HepG2 (cell line): Measurements from ENCODE around the gene EFHC2. TPM values are rescaled to one million over a fixed set of nuclear protein-coding genes. Genes with fewer than 3 reads are reported as not detected.

ENCODE experiments used
- ATAC-seq: fragments of 200-7000 bp; cut with Tn5 transposase; 3 replicates; pipeline ENCODE4 v1.9.1; 2020; ENCODE audit warnings: mild to moderate bottlenecking, moderate library complexity
- BruUV-seq: library from RNA; stranded (reverse); fragments of 400-500 nt; replicated peaks from 2 replicates; lab custom pipeline; 2021; lab: Mats Ljungman, UMichigan
- CTCF ChIA-PET: fragments of 300-600 bp; formaldehyde crosslinking; extraction: SDS; loops from one replicate; lab custom pipeline; 2021; ENCODE audit warnings: low total read pairs, inconsistent platforms, low intra/inter-chr PET ratio; lab: Yijun Ruan, JAX
- POLR2A ChIA-PET: fragments of 350-600 bp; sonication (Branson Sonifier 250); formaldehyde crosslinking; loops from one replicate; lab custom pipeline; 2020; ENCODE audit warnings: antibody characterized with exemption, inconsistent platforms; lab: Yijun Ruan, JAX
- DNase-seq: peaks from one replicate; pipeline ENCODE4 v3.0.0-alpha.2; 2015; ENCODE audit warnings: low spot score
- FAIRE-seq: peaks from 3 replicates; lab custom pipeline; 2011; peaks lifted over from hg19 to GRCh38; lab: Jason Lieb, UNC
- H2AFZ ChIP-seq: one replicate; pipeline ENCODE4 v1.6.1; 2011; ENCODE audit warnings: low read length, inconsistent platforms
- H3K27ac ChIP-seq: fragments of 300-600 bp; 3 replicates; pipeline ENCODE4 v1.8.0; 2011; ENCODE audit warnings: mixed run types, mild to moderate bottlenecking, mixed read lengths, low read length, inconsistent platforms; ENCODE audit not compliant: insufficient read depth; ENCODE audit errors: extremely low read length
- H3K27me3 ChIP-seq, 2 experiments: fragments of 200-600 bp in 1 of 2; 2 replicates in 1 of 2; 3 replicates in 1 of 2; pipeline versions ENCODE4 v1.6.0 to v1.8.0; 2011; ENCODE audit warnings: low read length in 2 of 2, mild to moderate bottlenecking in 2 of 2, moderate library complexity in 2 of 2, inconsistent platforms in 1 of 2; ENCODE audit not compliant: insufficient read depth in 2 of 2, control insufficient read depth in 1 of 2
- H3K36me3 ChIP-seq, 2 experiments: fragments of 200-600 bp in 1 of 2; replicated peaks in 1 of 2; 2 replicates in 1 of 2; 3 replicates in 1 of 2; pipeline versions ENCODE4 v1.5.1 to v1.8.0; 2011; ENCODE audit warnings: low read length in 2 of 2, inconsistent platforms in 1 of 2; ENCODE audit not compliant: insufficient read depth in 2 of 2, control insufficient read depth in 1 of 2
- H3K4me1 ChIP-seq: 2 replicates; pipeline ENCODE4 v1.5.1; 2012; ENCODE audit warnings: low read length, inconsistent platforms; ENCODE audit not compliant: insufficient read depth
- H3K4me2 ChIP-seq: 2 replicates; pipeline ENCODE4 v1.6.0; 2011; ENCODE audit warnings: low read depth, low read length, inconsistent platforms
- H3K4me3 ChIP-seq, 3 experiments: fragments of 200-600 bp in 1 of 3; sonication (generic), shearing (Covaris generic) in 1 of 3; replicated peaks in 1 of 3; 2 replicates each; pipeline ENCODE4 v1.5.1; 2011 to 2016; ENCODE audit warnings: low read length in 3 of 3, inconsistent platforms in 2 of 3, low read depth in 2 of 3, mild to moderate bottlenecking in 2 of 3, control low read depth in 1 of 3, mixed read lengths in 1 of 3; ENCODE audit not compliant: insufficient read depth in 1 of 3
- H3K79me2 ChIP-seq: one replicate; pipeline ENCODE4 v1.6.1; 2011; ENCODE audit warnings: low read length, inconsistent platforms; ENCODE audit not compliant: insufficient read depth
- H3K9ac ChIP-seq: 2 replicates; pipeline ENCODE4 v1.6.0; 2011; ENCODE audit warnings: mild to moderate bottlenecking, low read depth, low read length, inconsistent platforms; ENCODE audit not compliant: insufficient read depth
- H3K9me3 ChIP-seq: 2 replicates; pipeline ENCODE4 v1.5.1; 2012; ENCODE audit warnings: mild to moderate bottlenecking, low read length
- H4K20me1 ChIP-seq: 2 replicates; pipeline ENCODE4 v1.6.0; 2011; ENCODE audit warnings: inconsistent platforms, mild to moderate bottlenecking, low read length, moderate library complexity; ENCODE audit not compliant: insufficient read depth
- ERF ChIP-seq: IDR thresholded peaks from 2 replicates; pipeline ENCODE4 v1.6.1; 2018; ENCODE audit warnings: missing biosample characterization, missing genetic modification reagents
- FOSL1 ChIP-seq: sonication (generic); formaldehyde crosslinking; IDR thresholded peaks from 2 replicates; pipeline ENCODE4 v1.9.0; 2021; ENCODE audit warnings: missing genetic modification reagents, borderline replicate concordance
- MXI1 ChIP-seq: IDR thresholded peaks from 3 replicates; pipeline ENCODE4 v1.6.1; 2012; ENCODE audit warnings: low read depth, low read length, inconsistent platforms, borderline replicate concordance
- NR3C1 ChIP-seq: sonication (generic); formaldehyde crosslinking; IDR thresholded peaks from 2 replicates; pipeline ENCODE4 v1.4.0; 2020; ENCODE audit warnings: missing genetic modification reagents
- PCBP1 ChIP-seq: fragments of 200-400 bp; formaldehyde crosslinking; IDR thresholded peaks from 2 replicates; pipeline ENCODE4 v1.6.1; 2017; ENCODE audit warnings: mild to moderate bottlenecking, low read depth, low read length, borderline replicate concordance
- SRSF9 ChIP-seq: fragments of 200-400 bp; formaldehyde crosslinking; IDR thresholded peaks from 2 replicates; pipeline ENCODE4 v1.6.1; 2018; ENCODE audit warnings: borderline replicate concordance, mild to moderate bottlenecking, low read depth, low read length; ENCODE audit not compliant: insufficient read depth, poor library complexity, severe bottlenecking
- ZBTB3 ChIP-seq: sonication (generic); formaldehyde crosslinking; IDR thresholded peaks from 2 replicates; pipeline ENCODE4 v1.4.0; 2020; ENCODE audit warnings: low read depth, mild to moderate bottlenecking, moderate library complexity, missing genetic modification reagents, borderline replicate concordance
- ZNF17 ChIP-seq: sonication (generic); formaldehyde crosslinking; IDR thresholded peaks from 2 replicates; pipeline ENCODE4 v1.5.0; 2020; ENCODE audit warnings: mild to moderate bottlenecking, missing genetic modification reagents
- ZNF530 ChIP-seq: sonication (generic); formaldehyde crosslinking; IDR thresholded peaks from 2 replicates; pipeline ENCODE4 v1.5.0; 2020; ENCODE audit warnings: low read depth, mild to moderate bottlenecking, missing genetic modification reagents
- ZNF549 ChIP-seq: sonication (generic); formaldehyde crosslinking; IDR thresholded peaks from 2 replicates; pipeline ENCODE4 v1.5.0; 2020; ENCODE audit warnings: missing genetic modification reagents
- WGBS: methylation state at CpG from one replicate; pipeline ENCODE4 v1.1.6; 2017; ENCODE audit warnings: low lambda C conversion rate; 5-methylcytosine and 5-hydroxymethylcytosine counted together
- in situ Hi-C: cut with HindIII; loops from 2 replicates; pipeline ENCODE4 v1.10.0; 2017; ENCODE audit warnings: low pct_unique_long_range_greater_than_20kb; ENCODE audit not compliant: extremely low pct_ligation_motif_present
- intact Hi-C: fragments of 100-400 bp; cut with micrococcal nuclease; formaldehyde crosslinking; loops from one replicate; pipeline ENCODE4 v1.10.0; 2022; ENCODE audit not compliant: unreplicated experiment
- polyA plus RNA-seq, 8 experiments: library from polyadenylated mRNA; depleted of rRNA in 3 of 8; stranded (reverse) in 7 of 8; unstranded in 1 of 8; fragments of >200 nt; fragmentation: Illumina TruSeq in 4 of 8; extraction: Trizol in 4 of 8; gene quantifications; 2 replicates each; pipeline versions ENCODE4 v1.2.1 to v1.2.3, GENCODE V29; 2011 to 2016; ENCODE audit warnings: low read depth in 4 of 8, missing spikeins in 1 of 8, mixed read lengths in 1 of 8; ENCODE audit not compliant: insufficient read depth in 1 of 8
- total RNA-seq, 5 experiments: library from RNA; depleted of rRNA; stranded (reverse); fragments of >200 nt; fragmentation: Illumina TruSeq; extraction: Trizol; gene quantifications; 2 replicates each; pipeline ENCODE4 v1.2.3, GENCODE V29; 2016; ENCODE audit warnings: low read depth in 1 of 5
- TF ChIP-seq, protein P1 (sequence below): sonication (generic); formaldehyde crosslinking; IDR thresholded peaks from 2 replicates; pipeline ENCODE4 v1.4.0; 2020; ENCODE audit warnings: missing genetic modification reagents

The EFHC2 gene
- total and polyA plus RNA-seq, 2 of the 13 experiments (the other 11 are each of a cell fraction or from before 2014, with no cell fraction given): not detected

DNA sequence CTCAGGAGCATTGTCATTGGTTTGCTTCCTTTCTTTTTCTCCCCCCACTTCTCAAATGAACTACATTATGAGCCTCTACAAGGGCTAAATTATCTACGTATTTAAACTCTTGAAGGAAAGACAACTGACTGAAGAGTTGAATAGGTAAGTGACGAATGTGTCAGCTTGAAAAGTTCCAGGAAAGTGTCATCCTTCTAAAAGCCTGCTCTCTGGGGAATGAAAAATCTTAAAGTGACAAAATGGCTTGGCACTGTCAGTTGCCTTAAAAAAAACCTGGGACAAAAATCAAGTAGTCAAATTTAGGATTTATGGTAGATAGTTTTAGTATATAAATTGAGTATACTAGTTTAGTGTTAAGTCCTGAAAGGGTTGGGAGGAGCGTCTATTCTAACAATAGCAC, 196.3 kb downstream of the EFHC2 start:
- H3K4me2 ChIP-seq: no peak overlapping the region
- ATAC-seq (no peak), DNase-seq (no peak), FAIRE-seq (no peak)
- no peaks in the 10 kb centered on the region for H3K27me3 ChIP-seq
- POLR2A ChIA-PET: no interaction called here
- H2AFZ ChIP-seq: no peak overlapping the region
- no TSS peak for BruUV-seq
- no peaks in the 10 kb centered on the region for H3K36me3 ChIP-seq
- in situ Hi-C loops (no loop called here), intact Hi-C loops (no loop called here)
- no peaks in the 10 kb centered on the region for H4K20me1 ChIP-seq
- H3K9me3 ChIP-seq: no peaks in the 10 kb centered on the region
- no peaks in the 10 kb centered on the region for H3K79me2 ChIP-seq
- CTCF ChIA-PET: no interaction called here
- TF ChIP-seq ZNF17 (CRISPR knock-in tag) (no peak), SRSF9 (no peak), ZNF549 (CRISPR knock-in tag) (no peak), ZBTB3 (CRISPR knock-in tag) (no peak), FOSL1 (no peak), ZNF530 (CRISPR knock-in tag) (no peak), NR3C1 (no peak), MXI1 (no peak), PCBP1 (no peak), ERF (no peak)
- TF ChIP-seq, protein P1, sequence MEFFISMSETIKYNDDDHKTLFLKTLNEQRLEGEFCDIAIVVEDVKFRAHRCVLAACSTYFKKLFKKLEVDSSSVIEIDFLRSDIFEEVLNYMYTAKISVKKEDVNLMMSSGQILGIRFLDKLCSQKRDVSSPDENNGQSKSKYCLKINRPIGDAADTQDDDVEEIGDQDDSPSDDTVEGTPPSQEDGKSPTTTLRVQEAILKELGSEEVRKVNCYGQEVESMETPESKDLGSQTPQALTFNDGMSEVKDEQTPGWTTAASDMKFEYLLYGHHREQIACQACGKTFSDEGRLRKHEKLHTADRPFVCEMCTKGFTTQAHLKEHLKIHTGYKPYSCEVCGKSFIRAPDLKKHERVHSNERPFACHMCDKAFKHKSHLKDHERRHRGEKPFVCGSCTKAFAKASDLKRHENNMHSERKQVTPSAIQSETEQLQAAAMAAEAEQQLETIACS: no peak
- H3K9ac ChIP-seq: no peak overlapping the region
- H3K4me1 ChIP-seq: no peaks in the 10 kb centered on the region
- H3K4me3 ChIP-seq: no peak overlapping the region
- H3K27ac ChIP-seq: no peak overlapping the region
- 28% methylated on average over 3 of the region's 3 CpGs for WGBS
